HG02973 (cell line): ENCODE data around the gene ELAPOR1.
"Not testable (repeated sequence)": the region's sequence is repeated elsewhere in the genome, so short reads cannot be mapped to it uniquely, and the experiment has no call there.

ENCODE experiments used
- ATAC-seq: cut with Tn5 transposase; IDR thresholded peaks from one replicate; pipeline ENCODE4 v1.9.1; 2021; ENCODE audit warnings: moderate library complexity; ENCODE audit not compliant: unreplicated experiment

The ELAPOR1 gene

DNA sequence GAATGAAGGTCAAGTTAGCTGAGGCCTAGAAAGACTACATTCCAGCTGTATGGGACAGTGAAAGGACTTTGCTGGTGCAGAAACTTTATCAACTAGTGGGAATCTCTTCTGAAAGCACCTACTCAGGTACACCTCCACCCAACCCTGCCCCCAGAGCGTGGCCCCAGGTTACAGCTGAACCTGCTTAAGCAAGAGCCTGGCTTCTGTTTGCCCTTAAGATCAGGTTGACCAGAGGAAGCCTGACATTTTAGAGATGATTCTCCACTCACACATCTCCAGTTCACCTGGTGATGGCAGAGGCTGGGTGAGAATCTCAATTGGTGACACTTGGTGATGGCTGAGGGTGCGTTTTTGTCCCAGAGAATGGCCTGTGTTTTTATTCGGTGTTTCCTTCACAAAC is 24.0 kb downstream of the ELAPOR1 start:
- ATAC-seq = no peak

- ATAC-seq = no peak
Observed at GRCh38 chr1:109138358-109138757, 24.4 kb downstream of the ELAPOR1 start.

- ATAC-seq = no peak
Observed at GRCh38 chr1:109140392-109140791, 26.5 kb downstream of the ELAPOR1 start.

DNA sequence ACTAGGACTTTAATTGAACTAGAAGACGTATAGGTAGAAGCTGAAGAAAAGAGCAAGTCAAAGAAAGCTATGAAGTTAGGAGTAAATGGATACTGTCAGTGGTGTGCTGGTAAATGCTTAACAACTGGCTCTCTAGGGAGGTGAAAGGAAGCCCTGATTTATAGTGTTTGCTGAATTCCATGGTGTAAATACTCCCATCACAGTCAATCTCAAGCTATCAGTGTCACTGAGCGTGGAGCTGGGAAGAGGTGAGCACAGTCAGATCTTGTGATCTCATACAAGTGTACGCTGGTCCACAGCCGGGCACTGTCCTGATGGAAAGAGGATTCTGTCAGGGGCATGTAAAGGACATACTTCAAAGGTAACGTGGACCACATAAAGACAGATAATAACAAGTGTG is 28.3 kb downstream of the ELAPOR1 start:
- no peak for ATAC-seq

DNA sequence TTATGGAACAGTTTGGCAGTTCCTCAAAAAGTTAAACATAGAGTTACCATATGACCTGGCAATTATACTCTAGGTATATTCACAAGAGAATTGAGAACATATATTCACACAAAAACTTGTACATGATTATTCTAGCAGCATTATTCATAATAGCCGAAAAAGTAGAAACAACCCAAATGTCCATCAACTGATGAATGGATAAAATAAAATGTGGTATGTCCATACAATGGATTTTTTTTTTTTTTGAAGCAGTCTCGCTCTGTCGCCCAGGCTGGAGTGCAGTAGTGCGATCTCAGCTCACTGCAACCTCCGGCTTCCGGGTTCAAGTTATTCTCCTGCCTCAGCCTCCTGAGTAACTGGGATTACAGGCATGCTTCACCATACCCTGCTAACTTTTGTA is 28.8 kb downstream of the ELAPOR1 start:
- ATAC-seq = not testable (repeated sequence)

DNA sequence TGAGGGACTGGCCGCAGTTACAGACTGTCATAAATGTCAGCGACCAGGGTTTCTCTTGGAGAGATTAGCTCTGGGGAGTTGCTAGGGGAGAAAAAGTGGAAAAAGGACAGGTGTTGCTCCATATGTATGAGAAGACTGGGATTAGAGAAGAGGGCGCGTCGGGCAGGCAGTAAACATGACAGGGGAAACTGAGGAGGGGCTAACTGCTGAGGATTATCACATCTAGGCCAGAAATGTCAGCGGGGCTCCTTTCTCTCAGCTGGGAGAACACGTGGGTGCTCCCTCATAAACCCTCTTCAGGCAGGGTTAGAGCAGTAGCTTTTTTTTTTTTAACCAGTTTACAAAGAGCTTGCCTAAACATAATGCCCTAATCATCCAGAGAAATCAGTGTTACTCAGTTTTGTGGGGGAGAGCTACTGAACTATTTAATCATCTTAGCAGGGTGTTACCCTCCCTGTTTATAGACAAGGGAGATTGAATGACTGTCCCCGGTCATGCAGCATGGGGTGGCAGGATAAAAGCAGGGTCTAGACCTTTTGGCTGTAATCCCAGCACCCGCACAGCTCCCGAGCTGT is 35.2 kb downstream of the ELAPOR1 start:
- ATAC-seq = no peak

DNA sequence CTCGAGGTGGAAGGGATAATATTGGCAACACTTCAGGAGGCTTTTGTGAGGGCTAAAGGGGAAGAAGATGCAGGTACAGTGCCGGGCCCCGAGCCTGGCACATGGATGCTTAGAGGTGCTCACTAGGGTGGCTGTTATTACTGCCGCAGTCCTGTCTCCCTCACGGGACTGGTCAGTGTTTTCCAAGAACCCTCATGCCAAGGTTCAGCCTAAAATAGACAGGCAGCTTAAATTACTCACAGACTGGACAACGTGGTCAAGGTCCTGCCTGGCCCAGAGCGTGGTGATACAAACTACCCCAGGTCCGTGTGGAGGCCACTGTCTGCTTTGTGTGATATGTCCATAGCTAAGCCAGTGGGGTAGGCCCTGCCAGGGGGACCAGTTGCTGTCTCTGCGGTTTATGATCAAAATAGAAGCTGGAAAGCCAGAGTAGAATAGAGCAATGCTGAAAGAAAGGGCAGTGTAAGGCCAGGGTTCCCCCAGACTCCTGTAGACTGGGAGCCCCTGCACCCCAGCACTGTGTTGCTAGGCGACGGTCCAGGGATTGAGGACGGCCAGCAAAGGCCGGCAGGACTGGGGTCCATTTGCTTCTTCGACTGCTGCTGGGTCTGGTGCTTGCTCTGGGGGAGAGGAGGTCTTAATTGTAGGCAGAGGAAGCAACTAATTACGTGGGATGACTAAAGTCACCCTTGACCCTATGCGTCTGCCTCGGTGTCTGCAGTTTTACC is 36.1 kb downstream of the ELAPOR1 start:
- no peak for ATAC-seq

- ATAC-seq = no peak
Observed at GRCh38 chr1:109151146-109151990, 37.5 kb downstream of the ELAPOR1 start.

GRCh38 chr1:109152196-109152595 is 38.3 kb downstream of the ELAPOR1 start:
- no peak for ATAC-seq

DNA sequence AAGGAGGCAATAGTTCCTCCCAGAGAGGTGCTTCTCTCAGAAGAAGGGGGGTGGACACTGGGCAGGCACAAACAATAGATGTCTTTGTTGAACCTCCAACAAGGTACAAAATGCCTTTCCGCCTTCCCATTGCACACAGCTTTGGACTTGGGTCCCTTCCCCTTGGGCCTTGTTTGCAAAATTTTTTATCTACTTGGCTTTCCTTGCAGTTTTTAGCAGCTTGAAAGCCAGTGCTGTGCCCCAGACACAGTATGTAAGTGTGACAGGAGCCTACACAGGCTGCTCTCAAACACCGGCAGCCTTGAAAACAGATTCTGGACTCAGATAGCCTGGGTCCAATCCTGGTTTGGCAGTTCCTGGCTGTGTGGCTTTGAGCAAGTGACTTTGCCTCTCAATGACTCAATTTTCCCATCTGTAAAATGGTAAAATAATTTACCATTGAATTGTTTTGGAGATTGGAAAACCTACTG is 43.0 kb downstream of the ELAPOR1 start:
- no peak for ATAC-seq

GRCh38 chr1:109158433-109158832 is 44.5 kb downstream of the ELAPOR1 start:
- ATAC-seq = no peak

DNA sequence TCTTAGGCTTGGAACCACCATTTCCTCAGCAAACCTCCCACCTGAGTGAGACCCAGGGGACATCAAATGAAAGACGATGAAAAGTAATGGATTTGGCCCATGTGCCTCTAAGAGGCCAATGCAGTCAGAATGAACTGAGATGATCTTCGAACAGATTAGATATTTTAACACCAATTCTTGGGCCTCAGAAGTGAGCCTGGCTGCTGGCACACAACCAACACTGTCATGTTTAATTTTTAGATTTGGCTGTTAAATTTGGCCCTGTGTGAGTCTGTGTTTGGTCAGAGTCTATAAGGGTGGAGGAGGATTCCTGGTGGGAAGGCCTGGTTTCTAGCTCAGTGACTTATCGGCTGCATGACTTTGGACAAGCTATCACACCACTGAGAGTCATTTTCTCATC is 45.4 kb downstream of the ELAPOR1 start:
- no peak for ATAC-seq

DNA sequence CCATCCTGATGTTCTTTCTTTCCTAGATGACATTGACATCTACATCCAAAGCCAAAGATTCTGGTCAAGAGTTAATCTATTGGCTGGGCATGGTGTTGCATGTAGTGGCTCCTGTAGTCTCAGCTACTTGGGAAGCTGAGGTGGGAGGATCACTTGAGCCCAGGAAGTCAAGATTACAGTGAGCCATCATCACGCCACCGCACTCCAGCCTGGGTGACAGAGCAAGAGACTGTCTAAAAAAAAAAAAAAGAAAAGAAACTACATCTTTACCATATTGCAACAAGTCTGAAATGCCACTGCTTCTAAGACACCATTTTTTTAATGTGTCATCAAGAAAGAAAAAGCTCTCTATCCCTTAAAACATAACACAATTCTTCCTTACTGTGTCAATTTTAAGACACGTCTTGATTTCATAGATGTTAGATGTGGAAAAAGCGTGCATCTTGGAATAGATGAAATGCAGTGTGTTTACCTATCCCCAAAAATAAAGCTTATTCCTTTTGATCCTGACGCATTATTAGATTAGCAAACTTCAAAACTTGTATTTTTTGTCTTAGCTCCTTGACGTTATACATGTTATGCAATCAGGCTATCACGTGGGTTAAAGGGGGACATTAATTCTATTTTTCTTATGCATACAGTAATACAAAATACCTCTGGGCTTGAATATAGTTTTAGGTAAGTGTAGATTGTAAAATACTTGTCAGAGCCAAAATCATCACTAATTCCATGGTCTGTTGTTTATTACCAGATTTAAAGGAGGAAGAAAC is 46.3 kb downstream of the ELAPOR1 start:
- ATAC-seq = no peak

- ATAC-seq = peak; percentile 53
Observed at GRCh38 chr1:109161858-109162606, 48.1 kb downstream of the ELAPOR1 start.

DNA sequence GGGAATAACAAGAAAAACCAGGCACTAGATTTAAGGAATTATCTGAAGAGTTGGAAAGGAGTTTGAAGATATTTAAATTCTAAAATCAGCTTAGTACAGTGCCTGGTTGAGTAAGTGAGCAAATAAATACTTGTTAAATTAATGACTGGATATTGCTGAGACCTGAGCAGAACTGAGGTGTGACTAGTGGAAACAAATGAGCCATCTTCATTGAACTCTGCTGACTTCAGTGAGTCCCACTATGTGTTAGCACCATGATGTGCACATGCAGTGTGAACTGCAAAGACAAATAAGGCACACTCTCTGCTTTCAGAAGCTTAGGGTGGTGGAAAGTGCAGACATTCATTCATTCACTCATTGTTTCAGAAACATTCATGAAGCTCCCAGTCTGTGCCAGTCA is 48.7 kb downstream of the ELAPOR1 start:
- ATAC-seq = no peak

DNA sequence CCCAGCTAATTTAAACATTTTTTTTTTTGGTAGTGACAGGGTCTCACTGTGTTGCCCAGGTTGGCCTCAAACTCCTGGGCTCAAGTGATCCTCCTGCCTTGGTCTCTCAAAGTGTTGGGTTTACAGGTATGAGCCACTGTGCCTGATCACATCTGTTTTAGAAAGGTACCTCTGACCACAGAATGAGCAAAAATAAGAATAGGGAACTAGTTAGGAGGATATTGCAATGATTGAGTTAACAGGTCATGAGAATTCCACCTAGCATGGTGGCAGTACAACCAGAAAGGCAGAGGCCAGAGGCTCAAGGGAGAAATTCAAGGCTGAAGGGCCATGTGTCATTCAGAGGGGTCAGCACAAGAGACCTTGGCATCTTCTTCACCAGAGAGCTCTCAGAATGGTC is 49.6 kb downstream of the ELAPOR1 start:
- no peak for ATAC-seq
